Hepatocyte (in vitro differentiated cells): ENCODE data around the gene LCAT.

ENCODE experiments used
- CTCF ChIP-seq: fragments of 200-600 bp; sonication (generic); IDR thresholded peaks from 2 replicates; pipeline ENCODE4 v1.5.1; 2016; ENCODE audit warnings: antibody characterized with exemption, mild to moderate bottlenecking; ENCODE audit not compliant: poor library complexity
- EZH2 ChIP-seq: fragments of 200-600 bp; sonication (generic); IDR thresholded peaks from 2 replicates; pipeline ENCODE4 v1.6.1; 2016; ENCODE audit warnings: antibody characterized with exemption, mild to moderate bottlenecking, borderline replicate concordance

GRCh38 chr16:67915831-67916723 is 27.8 kb downstream of the LCAT start:
- no peak for TF ChIP-seq CTCF
- TF ChIP-seq EZH2 = no peak
